ENCODE data around the gene KCNJ10. TPM values are rescaled to one million over a fixed set of nuclear protein-coding genes. Genes with fewer than 3 reads are reported as not detected.

KCNJ10 gene
- total and polyA plus RNA-seq, 2 of the 13 experiments (the other 11 are each of a cell fraction or from before 2014, with no cell fraction given): 4.4 to 10.3 TPM

- POLR2A ChIA-PET: no interaction called here
- Histone ChIP-seq H4K20me1 (ENCODE audit: insufficient read depth, low read length) (no peaks in the 10 kb centered on the region), H3K4me2 (ENCODE audit: low read depth, low read length) (no peak overlapping the region), H3K4me3 (replicated peaks in 1 of 3; ENCODE audit: insufficient read depth in 1 of 3, low read depth in 2 of 3, low read length in 3 of 3) (no peak overlapping the region), H3K9ac (ENCODE audit: insufficient read depth, low read depth, low read length) (no peak overlapping the region), H3K4me1 (ENCODE audit: insufficient read depth, low read length) (no peaks in the 10 kb centered on the region), H2AFZ (ENCODE audit: low read length) (no peak overlapping the region), H3K27ac (ENCODE audit: extremely low read length, insufficient read depth, low read length) (no peak overlapping the region), H3K79me2 (ENCODE audit: insufficient read depth, low read length) (no peaks in the 10 kb centered on the region), H3K27me3 (ENCODE audit: control insufficient read depth in 1 of 2, insufficient read depth in 2 of 2, low read length in 2 of 2) (peaks cover 1 to 15% of the 10 kb centered on the region in 2 experiments; a peak in 3 of 5 replicates), H3K36me3 (replicated peaks in 1 of 2; ENCODE audit: control insufficient read depth in 1 of 2, insufficient read depth in 2 of 2, low read length in 2 of 2) (no peaks in the 10 kb centered on the region), H3K9me3 (ENCODE audit: low read length) (no peaks in the 10 kb centered on the region)
- no TSS peak for BruUV-seq (replicated peaks)
- CTCF ChIA-PET (ENCODE audit: low intra/inter-chr PET ratio, low total read pairs): no interaction called here
- no peak for ATAC-seq
- 42% methylated on average over 2 of the region's 6 CpGs for WGBS (ENCODE audit: low lambda C conversion rate)
- intact Hi-C loops (cut with micrococcal nuclease; ENCODE audit: unreplicated experiment) (no loop called here), in situ Hi-C loops (cut with HindIII; ENCODE audit: extremely low pct_ligation_motif_present, low pct_unique_long_range_greater_than_20kb) (no loop called here)
- no peak for TF ChIP-seq ZFP36 (IDR thresholded peaks at IDR 0.05; ENCODE audit: borderline replicate concordance, low read depth, low read length, partially characterized antibody)
- TF ChIP-seq PRPF4 (IDR thresholded peaks at IDR 0.05; ENCODE audit: low read depth, low read length, poor library complexity, severe bottlenecking): no peak
- TF ChIP-seq, protein P1, sequence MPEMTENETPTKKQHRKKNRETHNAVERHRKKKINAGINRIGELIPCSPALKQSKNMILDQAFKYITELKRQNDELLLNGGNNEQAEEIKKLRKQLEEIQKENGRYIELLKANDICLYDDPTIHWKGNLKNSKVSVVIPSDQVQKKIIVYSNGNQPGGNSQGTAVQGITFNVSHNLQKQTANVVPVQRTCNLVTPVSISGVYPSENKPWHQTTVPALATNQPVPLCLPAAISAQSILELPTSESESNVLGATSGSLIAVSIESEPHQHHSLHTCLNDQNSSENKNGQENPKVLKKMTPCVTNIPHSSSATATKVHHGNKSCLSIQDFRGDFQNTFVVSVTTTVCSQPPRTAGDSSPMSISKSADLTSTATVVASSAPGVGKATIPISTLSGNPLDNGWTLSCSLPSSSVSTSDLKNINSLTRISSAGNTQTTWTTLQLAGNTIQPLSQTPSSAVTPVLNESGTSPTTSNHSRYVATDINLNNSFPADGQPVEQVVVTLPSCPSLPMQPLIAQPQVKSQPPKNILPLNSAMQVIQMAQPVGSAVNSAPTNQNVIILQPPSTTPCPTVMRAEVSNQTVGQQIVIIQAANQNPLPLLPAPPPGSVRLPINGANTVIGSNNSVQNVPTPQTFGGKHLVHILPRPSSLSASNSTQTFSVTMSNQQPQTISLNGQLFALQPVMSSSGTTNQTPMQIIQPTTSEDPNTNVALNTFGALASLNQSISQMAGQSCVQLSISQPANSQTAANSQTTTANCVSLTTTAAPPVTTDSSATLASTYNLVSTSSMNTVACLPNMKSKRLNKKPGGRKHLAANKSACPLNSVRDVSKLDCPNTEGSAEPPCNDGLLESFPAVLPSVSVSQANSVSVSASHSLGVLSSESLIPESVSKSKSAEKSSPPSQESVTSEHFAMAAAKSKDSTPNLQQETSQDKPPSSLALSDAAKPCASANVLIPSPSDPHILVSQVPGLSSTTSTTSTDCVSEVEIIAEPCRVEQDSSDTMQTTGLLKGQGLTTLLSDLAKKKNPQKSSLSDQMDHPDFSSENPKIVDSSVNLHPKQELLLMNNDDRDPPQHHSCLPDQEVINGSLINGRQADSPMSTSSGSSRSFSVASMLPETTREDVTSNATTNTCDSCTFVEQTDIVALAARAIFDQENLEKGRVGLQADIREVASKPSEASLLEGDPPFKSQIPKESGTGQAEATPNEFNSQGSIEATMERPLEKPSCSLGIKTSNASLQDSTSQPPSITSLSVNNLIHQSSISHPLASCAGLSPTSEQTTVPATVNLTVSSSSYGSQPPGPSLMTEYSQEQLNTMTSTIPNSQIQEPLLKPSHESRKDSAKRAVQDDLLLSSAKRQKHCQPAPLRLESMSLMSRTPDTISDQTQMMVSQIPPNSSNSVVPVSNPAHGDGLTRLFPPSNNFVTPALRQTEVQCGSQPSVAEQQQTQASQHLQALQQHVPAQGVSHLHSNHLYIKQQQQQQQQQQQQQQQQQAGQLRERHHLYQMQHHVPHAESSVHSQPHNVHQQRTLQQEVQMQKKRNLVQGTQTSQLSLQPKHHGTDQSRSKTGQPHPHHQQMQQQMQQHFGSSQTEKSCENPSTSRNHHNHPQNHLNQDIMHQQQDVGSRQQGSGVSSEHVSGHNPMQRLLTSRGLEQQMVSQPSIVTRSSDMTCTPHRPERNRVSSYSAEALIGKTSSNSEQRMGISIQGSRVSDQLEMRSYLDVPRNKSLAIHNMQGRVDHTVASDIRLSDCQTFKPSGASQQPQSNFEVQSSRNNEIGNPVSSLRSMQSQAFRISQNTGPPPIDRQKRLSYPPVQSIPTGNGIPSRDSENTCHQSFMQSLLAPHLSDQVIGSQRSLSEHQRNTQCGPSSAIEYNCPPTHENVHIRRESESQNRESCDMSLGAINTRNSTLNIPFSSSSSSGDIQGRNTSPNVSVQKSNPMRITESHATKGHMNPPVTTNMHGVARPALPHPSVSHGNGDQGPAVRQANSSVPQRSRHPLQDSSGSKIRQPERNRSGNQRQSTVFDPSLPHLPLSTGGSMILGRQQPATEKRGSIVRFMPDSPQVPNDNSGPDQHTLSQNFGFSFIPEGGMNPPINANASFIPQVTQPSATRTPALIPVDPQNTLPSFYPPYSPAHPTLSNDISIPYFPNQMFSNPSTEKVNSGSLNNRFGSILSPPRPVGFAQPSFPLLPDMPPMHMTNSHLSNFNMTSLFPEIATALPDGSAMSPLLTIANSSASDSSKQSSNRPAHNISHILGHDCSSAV (CRISPR knock-in tag; IDR thresholded peaks at IDR 0.05; ENCODE audit: borderline replicate concordance): no peak
- no peak for TF ChIP-seq RBAK (CRISPR knock-in tag; IDR thresholded peaks at IDR 0.05)
- TF ChIP-seq ZGPAT (CRISPR knock-in tag; IDR thresholded peaks at IDR 0.05): no peak
- no peak for TF ChIP-seq KDM5A (IDR thresholded peaks at IDR 0.05; ENCODE audit: borderline replicate concordance, low read length)
- TF ChIP-seq GABPB1 (CRISPR knock-in tag; IDR thresholded peaks at IDR 0.05): no peak
- no peak for FAIRE-seq
- DNase-seq (ENCODE audit: low spot score): no peak
These were observed 88.5 kb downstream of the KCNJ10 start for GRCh38 chr1:159981351-159982055.

Data from HepG2 (cell line).